ENCODE measurements around the gene NLRP10.

The NLRP10 gene

GRCh38 chr11:7982582-7983119 lies 17.4 kb upstream of the NLRP10 start:
- no peak for TF ChIP-seq CTCF (IDR thresholded peaks at IDR 0.05; ENCODE audit: insufficient read depth, low read length, poor library complexity, severe bottlenecking)
- DNase-seq (ENCODE audit: extremely low read depth, insufficient read length), result no peak
- no peak overlapping the region for H3K4me3 ChIP-seq (replicated peaks; ENCODE audit: low read depth, low read length)
- no peaks in the 10 kb centered on the region for H3K36me3 ChIP-seq (ENCODE audit: control insufficient read depth, insufficient read depth, low read length)
- no peaks in the 10 kb centered on the region for H3K27me3 ChIP-seq (replicated peaks; ENCODE audit: control insufficient read depth, insufficient read depth, low read length)

GRCh38 chr11:7981619-7982157 lies 16.4 kb upstream of the NLRP10 start:
- no peak for TF ChIP-seq CTCF (IDR thresholded peaks at IDR 0.05; ENCODE audit: insufficient read depth, low read length, poor library complexity, severe bottlenecking)
- no peaks in the 10 kb centered on the region for H3K36me3 ChIP-seq (ENCODE audit: control insufficient read depth, insufficient read depth, low read length)
- no peak for DNase-seq (ENCODE audit: extremely low read depth, insufficient read length)

GRCh38 chr11:7977232-7977917 lies 12.1 kb upstream of the NLRP10 start:
- DNase-seq (ENCODE audit: extremely low read depth, insufficient read length), result no peak
- H3K4me3 ChIP-seq (replicated peaks; ENCODE audit: low read depth, low read length), result no peak overlapping the region
- no peak for TF ChIP-seq CTCF (IDR thresholded peaks at IDR 0.05; ENCODE audit: insufficient read depth, low read length, poor library complexity, severe bottlenecking)

More at GRCh38 chr11:7981619-7982157, 16.4 kb upstream of the NLRP10 start:
- H3K27me3 ChIP-seq (replicated peaks; ENCODE audit: control insufficient read depth, insufficient read depth, low read length), result no peaks in the 10 kb centered on the region
- no peak overlapping the region for H3K4me3 ChIP-seq (replicated peaks; ENCODE audit: low read depth, low read length)

GRCh38 chr11:7974668-7975067 lies 9.4 kb upstream of the NLRP10 start:
- Histone ChIP-seq H3K27me3 (replicated peaks; ENCODE audit: control insufficient read depth, insufficient read depth, low read length) (no peaks in the 10 kb centered on the region; the same call in 1 of the 2 replicates), H3K36me3 (ENCODE audit: control insufficient read depth, insufficient read depth, low read length) (no peaks in the 10 kb centered on the region), H3K4me3 (replicated peaks; ENCODE audit: low read depth, low read length) (no peak overlapping the region)
- no peak for TF ChIP-seq CTCF (IDR thresholded peaks at IDR 0.05; ENCODE audit: insufficient read depth, low read length, poor library complexity, severe bottlenecking)
- DNase-seq (ENCODE audit: extremely low read depth, insufficient read length), result no peak

More at GRCh38 chr11:7977232-7977917, 12.1 kb upstream of the NLRP10 start:
- H3K27me3 ChIP-seq (replicated peaks; ENCODE audit: control insufficient read depth, insufficient read depth, low read length), result no peaks in the 10 kb centered on the region
- no peaks in the 10 kb centered on the region for H3K36me3 ChIP-seq (ENCODE audit: control insufficient read depth, insufficient read depth, low read length)

GRCh38 chr11:7973011-7973410 lies 7.8 kb upstream of the NLRP10 start:
- Histone ChIP-seq H3K27me3 (replicated peaks; ENCODE audit: control insufficient read depth, insufficient read depth, low read length) (no peaks in the 10 kb centered on the region; the same call in 1 of the 2 replicates), H3K4me3 (replicated peaks; ENCODE audit: low read depth, low read length) (no peak overlapping the region), H3K36me3 (ENCODE audit: control insufficient read depth, insufficient read depth, low read length) (no peaks in the 10 kb centered on the region)
- no peak for TF ChIP-seq CTCF (IDR thresholded peaks at IDR 0.05; ENCODE audit: insufficient read depth, low read length, poor library complexity, severe bottlenecking)
- DNase-seq (ENCODE audit: extremely low read depth, insufficient read length), result no peak
